ENCODE data around the gene SLC35A3. TPM values are rescaled to one million over a fixed set of nuclear protein-coding genes. Genes with fewer than 3 reads are reported as not detected.

SLC35A3 gene
- total RNA-seq, 1 experiment from 2014 or later: 16.9 TPM

DNA sequence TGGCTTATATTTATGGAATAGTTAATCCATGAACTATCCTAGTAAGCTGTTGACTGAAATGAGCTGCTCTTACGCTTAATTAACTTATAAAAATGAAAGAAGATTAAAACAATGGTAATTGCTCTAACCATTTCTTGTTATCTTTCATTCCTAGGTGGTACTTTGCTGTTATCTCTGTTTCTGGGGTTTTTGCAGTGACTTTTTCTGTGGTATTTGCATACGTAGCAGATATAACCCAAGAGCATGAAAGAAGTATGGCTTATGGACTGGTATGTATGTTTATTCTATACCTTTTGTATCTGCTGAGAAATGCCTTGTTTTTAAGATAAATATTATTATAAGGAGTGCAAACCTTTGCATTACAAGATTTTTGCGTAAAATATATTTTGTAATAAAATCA, 91.9 kb downstream of the SLC35A3 start:
- Mint-ChIP-seq H3K27me3 (ENCODE audit: insufficient read depth, unreplicated experiment) (no peaks in the 10 kb centered on the region), H3K27ac (ENCODE audit: unreplicated experiment) (no peak overlapping the region), H3K4me1 (ENCODE audit: low read depth, unreplicated experiment) (no peaks in the 10 kb centered on the region), H3K4me3 (ENCODE audit: unreplicated experiment) (no peak overlapping the region), H3K36me3 (ENCODE audit: insufficient read depth, unreplicated experiment) (peaks cover 26% of the 10 kb centered on the region), H3K9me3 (ENCODE audit: unreplicated experiment) (no peaks in the 10 kb centered on the region)
- TF ChIP-seq, protein P1, sequence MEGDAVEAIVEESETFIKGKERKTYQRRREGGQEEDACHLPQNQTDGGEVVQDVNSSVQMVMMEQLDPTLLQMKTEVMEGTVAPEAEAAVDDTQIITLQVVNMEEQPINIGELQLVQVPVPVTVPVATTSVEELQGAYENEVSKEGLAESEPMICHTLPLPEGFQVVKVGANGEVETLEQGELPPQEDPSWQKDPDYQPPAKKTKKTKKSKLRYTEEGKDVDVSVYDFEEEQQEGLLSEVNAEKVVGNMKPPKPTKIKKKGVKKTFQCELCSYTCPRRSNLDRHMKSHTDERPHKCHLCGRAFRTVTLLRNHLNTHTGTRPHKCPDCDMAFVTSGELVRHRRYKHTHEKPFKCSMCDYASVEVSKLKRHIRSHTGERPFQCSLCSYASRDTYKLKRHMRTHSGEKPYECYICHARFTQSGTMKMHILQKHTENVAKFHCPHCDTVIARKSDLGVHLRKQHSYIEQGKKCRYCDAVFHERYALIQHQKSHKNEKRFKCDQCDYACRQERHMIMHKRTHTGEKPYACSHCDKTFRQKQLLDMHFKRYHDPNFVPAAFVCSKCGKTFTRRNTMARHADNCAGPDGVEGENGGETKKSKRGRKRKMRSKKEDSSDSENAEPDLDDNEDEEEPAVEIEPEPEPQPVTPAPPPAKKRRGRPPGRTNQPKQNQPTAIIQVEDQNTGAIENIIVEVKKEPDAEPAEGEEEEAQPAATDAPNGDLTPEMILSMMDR (IDR thresholded peaks at IDR 0.05; ENCODE audit: insufficient read depth in 1 of 2, low read depth in 1 of 2, low read length in 1 of 2, severe bottlenecking in 1 of 2, unreplicated experiment in 1 of 2): no peak
- no TSS peak for BruUV-seq (replicated peaks)
- CTCF ChIA-PET: no interaction called here
- POLR2A ChIA-PET: no interaction called here
- intact Hi-C loops (cut with micrococcal nuclease; ENCODE audit: unreplicated experiment): no loop called here
- no peaks in the 10 kb centered on the region for H3K9me3 ChIP-seq
- H3K36me3 ChIP-seq (ENCODE audit: control insufficient read depth, insufficient read depth, low read length): no peaks in the 10 kb centered on the region
- H3K4me3 ChIP-seq (ENCODE audit: low read depth, low read length): no peak overlapping the region
- no peaks in the 10 kb centered on the region for H3K4me1 ChIP-seq
- no peak for DNase-seq
- H3K27me3 ChIP-seq (replicated peaks; ENCODE audit: control insufficient read depth, insufficient read depth, low read length): no peaks in the 10 kb centered on the region

DNA sequence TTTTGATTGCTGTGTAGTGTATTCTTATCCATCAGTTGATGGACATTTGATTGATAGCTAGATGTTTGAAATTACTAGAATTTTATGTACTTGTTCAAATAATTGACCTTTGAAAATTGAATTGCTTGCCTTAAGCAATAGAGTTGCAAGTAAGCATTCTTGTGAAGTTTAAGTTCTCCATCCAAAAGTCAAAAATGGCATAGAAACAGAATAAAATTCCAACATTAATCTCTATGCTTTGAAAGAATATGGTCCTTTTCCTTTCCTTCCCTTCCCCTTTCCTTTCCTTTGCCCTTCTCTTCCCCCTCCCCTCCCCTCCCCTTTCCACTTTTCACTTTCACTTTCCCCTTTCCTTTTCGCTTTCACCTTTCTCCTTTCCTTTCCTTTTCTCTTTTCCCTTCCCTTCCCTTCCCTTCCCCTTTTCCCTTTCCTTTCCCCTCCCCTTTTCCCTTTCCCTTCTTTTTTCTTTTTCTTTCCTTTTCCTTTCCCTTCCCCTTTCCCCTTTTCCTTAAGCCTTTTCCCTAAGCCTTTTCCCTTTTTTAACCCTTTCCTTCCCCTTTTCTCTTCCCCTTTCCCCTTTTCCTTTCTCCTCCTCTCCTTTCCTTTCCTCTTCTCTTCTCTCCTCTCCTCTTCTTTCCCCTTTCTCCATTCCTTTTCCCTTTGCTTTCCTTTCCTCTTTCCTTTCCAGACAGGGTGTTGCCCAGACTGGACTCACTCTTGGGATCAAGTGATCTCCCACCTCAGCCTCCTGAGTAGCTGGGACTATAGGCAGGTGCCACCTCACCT, 95.6 kb downstream of the SLC35A3 start:
- Mint-ChIP-seq H3K27ac (ENCODE audit: unreplicated experiment) (no peak overlapping the region), H3K9me3 (ENCODE audit: unreplicated experiment) (no peaks in the 10 kb centered on the region), H3K4me3 (ENCODE audit: unreplicated experiment) (no peak overlapping the region), H3K4me1 (ENCODE audit: low read depth, unreplicated experiment) (no peaks in the 10 kb centered on the region), H3K27me3 (ENCODE audit: insufficient read depth, unreplicated experiment) (no peaks in the 10 kb centered on the region), H3K36me3 (ENCODE audit: insufficient read depth, unreplicated experiment) (peaks cover 46% of the 10 kb centered on the region)
- H3K4me3 ChIP-seq (ENCODE audit: low read depth, low read length): no peak overlapping the region
- no TSS peak for BruUV-seq (replicated peaks)
- intact Hi-C loops (cut with micrococcal nuclease; ENCODE audit: unreplicated experiment): no loop called here
- POLR2A ChIA-PET: no interaction called here
- H3K9me3 ChIP-seq: no peaks in the 10 kb centered on the region
- TF ChIP-seq, protein P1 (IDR thresholded peaks at IDR 0.05; ENCODE audit: insufficient read depth in 1 of 2, low read depth in 1 of 2, low read length in 1 of 2, severe bottlenecking in 1 of 2, unreplicated experiment in 1 of 2): no peak
- H3K4me1 ChIP-seq: no peaks in the 10 kb centered on the region
- no peaks in the 10 kb centered on the region for H3K36me3 ChIP-seq (ENCODE audit: control insufficient read depth, insufficient read depth, low read length)
- no peak for DNase-seq
- CTCF ChIA-PET: no interaction called here
- no peaks in the 10 kb centered on the region for H3K27me3 ChIP-seq (replicated peaks; ENCODE audit: control insufficient read depth, insufficient read depth, low read length)

DNA sequence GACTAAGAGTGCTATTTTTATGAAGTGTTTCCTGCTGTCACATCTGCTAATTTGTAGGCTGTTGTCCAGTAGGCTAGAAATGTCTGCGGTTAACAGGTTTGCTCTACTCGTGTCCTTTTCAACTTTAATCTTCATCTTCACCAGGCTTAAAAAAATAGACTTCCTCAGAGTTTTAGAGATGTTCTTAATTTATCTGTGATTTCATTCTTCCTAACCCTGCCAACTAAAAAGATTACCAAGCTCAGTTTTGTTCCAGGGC, 96.1 kb downstream of the SLC35A3 start:
- H3K36me3 ChIP-seq (ENCODE audit: control insufficient read depth, insufficient read depth, low read length): no peaks in the 10 kb centered on the region
- H3K27me3 ChIP-seq (replicated peaks; ENCODE audit: control insufficient read depth, insufficient read depth, low read length): no peaks in the 10 kb centered on the region
- CTCF ChIA-PET: no interaction called here
- POLR2A ChIA-PET: no interaction called here
- Mint-ChIP-seq H3K27ac (ENCODE audit: unreplicated experiment) (no peak overlapping the region), H3K27me3 (ENCODE audit: insufficient read depth, unreplicated experiment) (no peaks in the 10 kb centered on the region), H3K9me3 (ENCODE audit: unreplicated experiment) (no peaks in the 10 kb centered on the region), H3K4me1 (ENCODE audit: low read depth, unreplicated experiment) (no peaks in the 10 kb centered on the region), H3K4me3 (ENCODE audit: unreplicated experiment) (no peak overlapping the region), H3K36me3 (ENCODE audit: insufficient read depth, unreplicated experiment) (peaks cover 50% of the 10 kb centered on the region)
- no peaks in the 10 kb centered on the region for H3K9me3 ChIP-seq
- no peaks in the 10 kb centered on the region for H3K4me1 ChIP-seq
- no TSS peak for BruUV-seq (replicated peaks)
- intact Hi-C loops (cut with micrococcal nuclease; ENCODE audit: unreplicated experiment): no loop called here
- TF ChIP-seq, protein P1 (IDR thresholded peaks at IDR 0.05; ENCODE audit: insufficient read depth in 1 of 2, low read depth in 1 of 2, low read length in 1 of 2, severe bottlenecking in 1 of 2, unreplicated experiment in 1 of 2): no peak
- no peak overlapping the region for H3K4me3 ChIP-seq (ENCODE audit: low read depth, low read length)
- no peak for DNase-seq

Measured in Caco-2 (cell line).